CMK (cell line): Measurements from ENCODE around the gene OTOG.

Source experiments
- DNase-seq: peaks from one replicate; pipeline ENCODE4 v3.0.0-alpha.2; 2010; ENCODE audit warnings: low read depth

OTOG gene

DNA sequence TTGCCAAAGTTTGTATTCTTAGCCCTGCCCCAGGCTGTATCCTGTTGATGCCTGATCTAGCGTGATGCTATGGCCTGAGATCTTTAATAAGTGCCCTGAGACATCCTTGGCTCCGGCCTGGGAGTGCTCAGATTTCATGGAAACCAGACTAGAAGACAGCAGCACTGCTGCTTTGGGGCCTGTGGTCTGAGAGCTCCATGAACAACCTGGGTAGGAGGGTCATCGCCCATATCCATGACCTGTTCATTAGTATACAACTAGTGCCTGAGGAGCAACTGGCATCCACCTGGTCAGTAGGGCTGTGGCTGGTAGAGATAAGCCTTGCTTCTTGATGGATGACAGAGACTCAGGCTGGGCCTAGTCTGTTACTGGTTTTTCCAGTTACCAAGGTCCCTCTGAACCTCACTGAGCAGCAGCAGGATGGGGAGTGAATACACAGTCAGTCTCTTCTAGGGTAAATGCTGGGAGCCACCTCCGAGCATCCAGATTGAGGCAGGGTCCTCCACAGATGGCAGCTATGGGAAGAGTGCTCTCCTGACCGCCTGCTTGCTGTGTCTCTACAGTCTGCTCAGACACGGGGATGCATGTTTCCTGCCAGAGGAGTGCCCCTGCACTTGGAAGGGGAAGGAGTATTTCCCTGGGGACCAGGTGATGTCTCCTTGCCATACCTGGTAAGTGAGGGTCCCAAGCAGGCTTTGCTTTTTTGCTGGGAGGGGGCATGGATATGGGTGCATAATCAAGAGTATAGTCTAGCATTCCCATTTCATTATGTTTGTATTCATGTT lies 39.0 kb downstream of the OTOG start:
- DNase-seq: no peak

- DNase-seq: no peak
These were observed 41.1 kb downstream of the OTOG start for GRCh38 chr11:17588166-17588565.

DNA sequence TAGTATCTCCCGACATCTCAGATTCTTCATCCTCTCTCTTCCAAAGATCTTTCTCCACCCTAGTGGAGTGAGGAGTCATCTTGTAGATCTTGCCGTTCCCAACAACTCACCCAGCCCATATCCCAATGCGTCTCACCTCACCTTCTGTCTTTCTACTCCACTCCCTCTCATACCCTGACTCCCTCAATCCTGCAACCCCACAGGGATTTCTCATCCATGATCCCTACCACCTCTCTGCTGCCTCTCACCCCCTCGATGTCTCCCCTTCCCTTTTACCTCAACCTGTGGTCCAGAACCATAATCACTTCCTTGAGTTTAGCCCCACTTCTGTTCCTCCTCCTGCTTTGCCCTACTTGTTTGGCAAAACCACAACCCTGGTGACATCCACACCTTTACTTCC lies 41.7 kb downstream of the OTOG start:
- no peak for DNase-seq

DNA sequence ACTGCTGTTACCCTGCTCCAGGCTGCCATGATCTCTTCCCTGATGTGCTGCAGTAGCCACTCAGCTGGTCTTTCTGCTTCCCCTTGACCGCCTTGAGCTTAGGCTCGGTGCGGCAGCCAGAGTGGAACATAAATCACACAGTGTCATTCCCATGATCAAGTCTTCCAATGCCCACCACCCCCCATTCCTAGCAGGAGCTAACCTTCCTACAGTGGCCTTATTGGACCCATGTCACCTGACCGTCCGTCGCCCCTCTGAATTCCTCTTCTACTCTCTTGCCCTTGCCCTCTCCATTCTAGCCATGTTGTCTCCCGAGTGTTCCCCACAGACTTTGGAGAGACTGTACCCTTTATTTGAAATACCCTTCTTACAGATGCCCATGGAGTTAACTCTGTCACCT lies 43.4 kb downstream of the OTOG start:
- DNase-seq: no peak

GRCh38 chr11:17591293-17591692 lies 44.2 kb downstream of the OTOG start:
- DNase-seq: no peak

GRCh38 chr11:17593466-17594245 lies 46.6 kb downstream of the OTOG start:
- DNase-seq: no peak

GRCh38 chr11:17594686-17595192 lies 47.7 kb downstream of the OTOG start:
- no peak for DNase-seq

DNA sequence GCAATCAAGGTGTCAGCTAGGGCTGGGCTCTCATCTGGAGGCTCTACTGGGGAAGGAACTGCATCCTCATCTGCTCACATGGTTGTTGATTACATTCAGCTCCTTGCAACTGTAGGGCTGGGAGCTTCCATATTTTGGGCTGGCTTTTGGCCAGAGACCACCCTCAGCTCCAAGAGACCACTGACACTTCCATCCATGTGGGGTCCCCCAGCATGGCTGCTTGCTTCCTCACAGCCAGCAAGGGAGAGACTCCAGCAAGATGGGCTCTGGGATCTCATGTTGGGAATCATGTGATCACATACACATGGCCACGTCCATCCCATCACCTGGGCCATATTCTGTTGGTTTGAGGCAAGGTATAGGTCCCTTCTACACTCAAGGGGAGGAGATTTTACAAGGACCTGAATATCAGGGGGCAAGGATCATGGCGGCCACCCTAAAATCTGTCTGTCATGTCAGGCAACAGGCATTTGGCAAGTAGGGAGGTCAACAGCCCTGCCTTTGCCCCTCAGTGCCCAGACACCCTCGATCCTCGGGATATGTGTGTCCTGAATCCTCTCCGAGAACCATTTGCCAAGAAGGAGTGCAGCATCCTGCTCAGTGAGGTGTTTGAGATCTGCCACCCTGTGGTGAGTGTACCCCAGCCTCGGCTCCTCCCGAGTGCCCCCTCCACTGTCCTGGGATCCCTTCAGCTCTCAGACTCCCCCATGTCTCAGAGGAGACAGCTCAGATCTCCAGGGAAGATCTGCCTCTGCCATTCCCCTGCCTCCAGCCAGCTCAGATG lies 48.7 kb downstream of the OTOG start:
- DNase-seq: no peak

DNA sequence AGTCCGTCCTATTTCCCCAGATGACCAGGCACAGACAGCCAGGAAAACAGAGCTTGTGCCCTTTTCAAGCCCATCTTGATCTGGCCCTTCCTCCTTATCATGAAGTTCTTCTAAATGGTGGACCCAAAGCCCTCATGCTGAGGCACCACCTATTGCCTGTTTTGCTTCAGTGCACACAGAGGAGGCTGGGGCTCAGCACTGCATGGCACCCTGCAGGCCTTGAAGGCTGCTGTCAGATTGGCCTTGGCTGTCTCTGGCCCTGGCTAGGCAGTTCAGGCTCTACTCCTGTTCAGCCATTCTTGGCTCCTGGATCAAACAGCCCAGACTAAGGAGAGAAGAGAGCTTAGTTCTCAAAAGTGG lies 49.2 kb downstream of the OTOG start:
- no peak for DNase-seq

DNA sequence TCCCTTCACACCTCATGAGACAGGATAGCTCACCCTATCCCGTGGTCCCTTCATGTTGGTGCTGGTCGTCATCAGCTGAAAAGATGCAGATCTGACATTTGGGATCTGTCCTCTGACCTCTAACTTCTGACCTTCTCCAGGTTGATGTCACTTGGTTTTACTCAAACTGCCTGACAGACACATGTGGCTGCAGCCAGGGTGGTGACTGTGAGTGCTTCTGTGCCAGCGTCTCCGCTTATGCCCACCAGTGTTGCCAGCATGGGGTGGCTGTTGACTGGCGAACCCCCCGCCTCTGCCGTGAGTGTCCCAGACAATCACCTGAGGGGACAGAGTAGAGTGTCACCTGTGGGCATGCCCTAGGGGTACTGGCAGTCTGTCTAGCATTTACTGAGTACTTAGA lies 49.7 kb downstream of the OTOG start:
- no peak for DNase-seq

GRCh38 chr11:17597770-17598169 lies 50.7 kb downstream of the OTOG start:
- DNase-seq: no peak

GRCh38 chr11:17598700-17599459 lies 51.8 kb downstream of the OTOG start:
- DNase-seq: peak; percentile 17

- DNase-seq: no peak
These were observed 52.4 kb downstream of the OTOG start for GRCh38 chr11:17599460-17599925.

DNA sequence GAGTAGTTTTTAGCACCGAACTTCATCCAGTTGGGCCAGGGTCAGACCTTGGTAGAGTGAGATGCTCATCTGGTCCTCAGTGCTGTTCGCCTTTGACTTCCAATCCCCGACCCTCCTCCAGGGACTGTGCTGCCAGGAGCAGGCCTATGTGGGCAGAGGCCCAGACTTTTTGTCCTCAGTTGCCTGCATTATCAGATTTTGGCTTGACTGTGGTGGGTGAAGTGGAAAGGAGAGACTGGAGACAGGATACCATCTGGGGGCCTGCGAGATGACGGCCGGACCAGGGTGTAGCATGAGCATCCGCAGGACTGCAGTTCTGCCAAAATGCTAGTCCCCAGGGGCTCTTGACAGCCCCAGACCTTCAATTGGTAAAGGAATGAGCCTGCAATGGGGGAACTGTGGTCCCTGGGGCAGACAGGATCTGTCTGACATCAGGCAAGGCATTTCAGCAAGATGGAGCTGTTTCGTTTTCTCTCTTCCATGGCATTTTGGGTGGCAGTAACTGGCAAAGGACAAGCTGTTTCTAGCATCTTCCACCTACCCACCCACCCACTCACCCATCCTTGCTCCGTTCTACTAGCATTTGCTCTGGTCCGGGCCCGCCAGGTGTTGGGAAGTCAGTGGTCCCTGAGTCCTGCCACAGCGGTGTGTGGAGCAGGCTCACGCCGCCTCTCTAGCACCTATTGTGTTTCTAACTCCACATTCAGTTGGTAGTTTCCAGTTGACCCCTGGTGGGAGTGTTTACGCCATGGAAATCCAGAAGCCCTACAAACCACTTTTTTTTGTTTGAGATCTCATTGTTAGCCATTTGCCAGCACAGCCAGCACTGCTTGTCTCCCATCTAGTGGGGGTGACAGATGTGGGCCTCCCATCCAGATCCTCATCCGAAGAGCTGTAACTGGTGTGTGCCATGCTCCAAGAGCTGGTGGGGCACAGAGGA lies 53.5 kb downstream of the OTOG start:
- DNase-seq: no peak

GRCh38 chr11:17601256-17601671 lies 54.2 kb downstream of the OTOG start:
- DNase-seq: no peak

DNA sequence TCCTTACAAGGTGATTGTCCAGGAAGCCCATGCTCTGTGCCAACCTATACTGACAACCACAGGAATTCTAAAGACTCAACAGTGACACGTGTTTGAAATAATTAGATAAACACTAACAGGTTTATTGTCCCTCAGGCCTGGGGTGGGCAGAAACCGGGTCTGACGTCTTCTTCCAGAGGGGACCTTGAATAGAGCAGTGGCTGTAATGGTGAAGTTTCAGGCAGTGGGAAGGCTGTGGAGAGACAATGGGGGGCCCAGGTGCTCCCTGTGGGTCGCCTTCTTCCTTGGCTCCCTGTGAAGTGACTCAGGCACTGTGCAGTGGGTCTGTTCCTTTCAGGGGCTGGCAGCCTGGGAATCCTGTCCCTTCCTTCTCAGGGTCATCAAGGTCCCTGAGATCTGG lies 54.6 kb downstream of the OTOG start:
- DNase-seq: no peak

- no peak for DNase-seq
These were observed 55.3 kb downstream of the OTOG start for GRCh38 chr11:17602105-17603001.

GRCh38 chr11:17603056-17603825 lies 56.2 kb downstream of the OTOG start:
- DNase-seq: no peak
